HEK293 (cell line): ENCODE results near the gene NDRG4.

Source experiments
- HOXC10 ChIP-seq: sonication (generic); formaldehyde crosslinking; IDR thresholded peaks from 2 replicates; pipeline ENCODE4 v1.8.1; 2023; ENCODE audit warnings: mild to moderate bottlenecking, missing genetic modification reagents
- MZF1 ChIP-seq: fragments of 450-650 bp; formaldehyde crosslinking; IDR thresholded peaks from 2 replicates; pipeline ENCODE4 v1.5.1; 2017; ENCODE audit warnings: missing biosample characterization, missing genetic modification characterization, borderline replicate concordance
- OVOL3 ChIP-seq: fragments of 450-650 bp; formaldehyde crosslinking; IDR thresholded peaks from 2 replicates; pipeline ENCODE4 v1.5.1; 2016; ENCODE audit warnings: missing biosample characterization, missing genetic modification characterization
- SCRT2 ChIP-seq: fragments of 450-650 bp; formaldehyde crosslinking; IDR thresholded peaks from 2 replicates; pipeline ENCODE4 v1.5.1; 2016; ENCODE audit warnings: missing biosample characterization, missing genetic modification characterization
- WT1 ChIP-seq: fragments of 450-650 bp; formaldehyde crosslinking; IDR thresholded peaks from 2 replicates; pipeline ENCODE4 v1.5.1; 2016; ENCODE audit warnings: missing biosample characterization, missing genetic modification characterization
- ZBTB20 ChIP-seq: fragments of 450-650 bp; formaldehyde crosslinking; IDR thresholded peaks from 2 replicates; pipeline ENCODE4 v1.5.1; 2016; ENCODE audit warnings: missing biosample characterization, missing genetic modification characterization
- ZBTB21 ChIP-seq: fragments of 450-650 bp; formaldehyde crosslinking; IDR thresholded peaks from 2 replicates; pipeline ENCODE4 v1.5.1; 2017; ENCODE audit warnings: missing biosample characterization, missing genetic modification characterization
- ZBTB7A ChIP-seq: fragments of 450-650 bp; formaldehyde crosslinking; IDR thresholded peaks from 2 replicates; pipeline ENCODE4 v1.5.1; 2016; ENCODE audit warnings: low read depth, missing biosample characterization, missing genetic modification characterization
- ZNF10 ChIP-seq: fragments of 450-650 bp; formaldehyde crosslinking; IDR thresholded peaks from 2 replicates; pipeline ENCODE4 v1.5.1; 2017; ENCODE audit warnings: missing biosample characterization, missing genetic modification characterization
- ZNF138 ChIP-seq: fragments of 450-650 bp; formaldehyde crosslinking; IDR thresholded peaks from 2 replicates; pipeline ENCODE4 v1.5.1; 2016; ENCODE audit warnings: missing biosample characterization, missing genetic modification characterization, borderline replicate concordance
- ZNF155 ChIP-seq: fragments of 450-650 bp; formaldehyde crosslinking; IDR thresholded peaks from 2 replicates; pipeline ENCODE4 v1.5.1; 2016; ENCODE audit warnings: missing biosample characterization, missing genetic modification characterization
- ZNF202 ChIP-seq: fragments of 450-650 bp; formaldehyde crosslinking; IDR thresholded peaks from 2 replicates; pipeline ENCODE4 v1.5.1; 2016; ENCODE audit warnings: missing biosample characterization, missing genetic modification characterization, borderline replicate concordance
- ZNF214 ChIP-seq: fragments of 450-650 bp; formaldehyde crosslinking; IDR thresholded peaks from 2 replicates; pipeline ENCODE4 v1.5.1; 2017; ENCODE audit warnings: missing biosample characterization, mild to moderate bottlenecking, missing genetic modification characterization, borderline replicate concordance
- ZNF24 ChIP-seq: fragments of 450-650 bp; formaldehyde crosslinking; IDR thresholded peaks from 2 replicates; pipeline ENCODE4 v1.5.1; 2016; ENCODE audit warnings: missing biosample characterization, missing genetic modification characterization
- ZNF26 ChIP-seq: fragments of 450-650 bp; formaldehyde crosslinking; IDR thresholded peaks from 2 replicates; pipeline ENCODE4 v1.5.1; 2016; ENCODE audit warnings: missing biosample characterization, missing genetic modification characterization
- ZNF280D ChIP-seq: fragments of 450-650 bp; formaldehyde crosslinking; IDR thresholded peaks from 2 replicates; pipeline ENCODE4 v1.5.1; 2016; ENCODE audit warnings: missing biosample characterization, missing genetic modification characterization
- ZNF350 ChIP-seq: fragments of 450-650 bp; formaldehyde crosslinking; IDR thresholded peaks from 2 replicates; pipeline ENCODE4 v1.5.0; 2017; ENCODE audit warnings: missing biosample characterization, mild to moderate bottlenecking, missing genetic modification characterization
- ZNF37A ChIP-seq: fragments of 450-650 bp; IDR thresholded peaks from 2 replicates; pipeline ENCODE4 v1.5.1; 2018; ENCODE audit warnings: missing biosample characterization, missing genetic modification characterization
- ZNF391 ChIP-seq: fragments of 450-650 bp; formaldehyde crosslinking; IDR thresholded peaks from 2 replicates; pipeline ENCODE4 v1.5.1; 2016; ENCODE audit warnings: low read depth, missing biosample characterization, missing genetic modification characterization, borderline replicate concordance
- ZNF560 ChIP-seq: fragments of 450-650 bp; formaldehyde crosslinking; IDR thresholded peaks from 2 replicates; pipeline ENCODE4 v1.5.1; 2017; ENCODE audit warnings: missing biosample characterization, missing genetic modification characterization, borderline replicate concordance
- ZNF561 ChIP-seq: fragments of 450-650 bp; IDR thresholded peaks from 2 replicates; pipeline ENCODE4 v1.5.1; 2018; ENCODE audit warnings: missing biosample characterization, missing genetic modification characterization, borderline replicate concordance
- ZNF600 ChIP-seq: fragments of 450-650 bp; formaldehyde crosslinking; IDR thresholded peaks from 2 replicates; pipeline ENCODE4 v1.5.1; 2016; ENCODE audit warnings: missing biosample characterization, missing genetic modification characterization
- ZNF629 ChIP-seq: fragments of 450-650 bp; formaldehyde crosslinking; IDR thresholded peaks from 2 replicates; pipeline ENCODE4 v1.5.1; 2017; ENCODE audit warnings: missing biosample characterization, missing genetic modification characterization
- ZNF658 ChIP-seq: fragments of 450-650 bp; formaldehyde crosslinking; IDR thresholded peaks from 2 replicates; pipeline ENCODE4; 2016; ENCODE audit warnings: missing biosample characterization, missing genetic modification characterization
- ZNF664 ChIP-seq: fragments of 450-650 bp; formaldehyde crosslinking; IDR thresholded peaks from 2 replicates; pipeline ENCODE4 v1.5.1; 2016; ENCODE audit warnings: missing biosample characterization, missing genetic modification characterization
- ZNF670 ChIP-seq: fragments of 450-650 bp; formaldehyde crosslinking; IDR thresholded peaks from 2 replicates; pipeline ENCODE4 v1.5.1; 2016; ENCODE audit warnings: missing biosample characterization, missing genetic modification characterization, low read depth
- ZNF747 ChIP-seq: fragments of 450-650 bp; formaldehyde crosslinking; IDR thresholded peaks from 2 replicates; pipeline ENCODE4 v1.5.1; 2016; ENCODE audit warnings: missing biosample characterization, missing genetic modification characterization
- ZSCAN23 ChIP-seq: fragments of 450-650 bp; formaldehyde crosslinking; IDR thresholded peaks from 2 replicates; pipeline ENCODE4 v1.5.1; 2016; ENCODE audit warnings: missing biosample characterization, missing genetic modification characterization
- ZSCAN30 ChIP-seq: fragments of 450-650 bp; IDR thresholded peaks from 2 replicates; pipeline ENCODE4 v1.5.1; 2018; ENCODE audit warnings: missing biosample characterization, mild to moderate bottlenecking, missing genetic modification characterization, moderate library complexity
- TF ChIP-seq, protein P1 (sequence below): fragments of 450-650 bp; formaldehyde crosslinking; IDR thresholded peaks from 2 replicates; pipeline ENCODE4 v1.5.1; 2016; ENCODE audit warnings: missing biosample characterization, missing genetic modification characterization
- TF ChIP-seq, protein P2 (sequence below): fragments of 450-650 bp; formaldehyde crosslinking; IDR thresholded peaks from 2 replicates; pipeline ENCODE4 v1.5.1; 2017; ENCODE audit warnings: missing biosample characterization, missing genetic modification characterization

Gene NDRG4

GRCh38 chr16:58515125-58515870 lies 15.4 kb downstream of the NDRG4 start, which contains the start of gene SETD6 (continued):
- peak; percentile 9; the same call in 1 of the 2 replicates for TF ChIP-seq ZNF10 (tag by site-specific recombination)
- no peak for TF ChIP-seq HOXC10
- TF ChIP-seq ZNF670 (tag by site-specific recombination) = no peak
- peak; percentile 36; the same call in 1 of the 2 replicates for TF ChIP-seq OVOL3 (tag by site-specific recombination)
- no peak for TF ChIP-seq ZNF37A
- TF ChIP-seq ZNF214 (tag by site-specific recombination) = no peak
- no peak for TF ChIP-seq ZNF658
- TF ChIP-seq ZNF24 (tag by site-specific recombination) = peak; percentile 56
- no peak for TF ChIP-seq ZNF138 (tag by site-specific recombination)
- TF ChIP-seq ZNF629 (tag by site-specific recombination) = peak; percentile 58; the same call in 1 of the 2 replicates
- no peak for TF ChIP-seq ZSCAN23 (tag by site-specific recombination)
- peak; percentile 30; the same call in 1 of the 2 replicates for TF ChIP-seq ZBTB20 (tag by site-specific recombination)
- TF ChIP-seq ZNF26 = no peak
- TF ChIP-seq ZNF561 (tag by site-specific recombination) = 0 out of 2 replicates have a peak, but pooled peaks have one; percentile 11
- TF ChIP-seq ZNF391 (tag by site-specific recombination) = no peak
- no peak for TF ChIP-seq MZF1 (tag by site-specific recombination)
- TF ChIP-seq, protein P1, sequence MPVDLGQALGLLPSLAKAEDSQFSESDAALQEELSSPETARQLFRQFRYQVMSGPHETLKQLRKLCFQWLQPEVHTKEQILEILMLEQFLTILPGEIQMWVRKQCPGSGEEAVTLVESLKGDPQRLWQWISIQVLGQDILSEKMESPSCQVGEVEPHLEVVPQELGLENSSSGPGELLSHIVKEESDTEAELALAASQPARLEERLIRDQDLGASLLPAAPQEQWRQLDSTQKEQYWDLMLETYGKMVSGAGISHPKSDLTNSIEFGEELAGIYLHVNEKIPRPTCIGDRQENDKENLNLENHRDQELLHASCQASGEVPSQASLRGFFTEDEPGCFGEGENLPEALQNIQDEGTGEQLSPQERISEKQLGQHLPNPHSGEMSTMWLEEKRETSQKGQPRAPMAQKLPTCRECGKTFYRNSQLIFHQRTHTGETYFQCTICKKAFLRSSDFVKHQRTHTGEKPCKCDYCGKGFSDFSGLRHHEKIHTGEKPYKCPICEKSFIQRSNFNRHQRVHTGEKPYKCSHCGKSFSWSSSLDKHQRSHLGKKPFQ = no peak
- peak; percentile 61; the same call in 1 of the 2 replicates for TF ChIP-seq ZBTB7A (tag by site-specific recombination)
- TF ChIP-seq ZNF155 (tag by site-specific recombination) = no peak
- no peak for TF ChIP-seq ZNF747 (tag by site-specific recombination)
- TF ChIP-seq, protein P2, sequence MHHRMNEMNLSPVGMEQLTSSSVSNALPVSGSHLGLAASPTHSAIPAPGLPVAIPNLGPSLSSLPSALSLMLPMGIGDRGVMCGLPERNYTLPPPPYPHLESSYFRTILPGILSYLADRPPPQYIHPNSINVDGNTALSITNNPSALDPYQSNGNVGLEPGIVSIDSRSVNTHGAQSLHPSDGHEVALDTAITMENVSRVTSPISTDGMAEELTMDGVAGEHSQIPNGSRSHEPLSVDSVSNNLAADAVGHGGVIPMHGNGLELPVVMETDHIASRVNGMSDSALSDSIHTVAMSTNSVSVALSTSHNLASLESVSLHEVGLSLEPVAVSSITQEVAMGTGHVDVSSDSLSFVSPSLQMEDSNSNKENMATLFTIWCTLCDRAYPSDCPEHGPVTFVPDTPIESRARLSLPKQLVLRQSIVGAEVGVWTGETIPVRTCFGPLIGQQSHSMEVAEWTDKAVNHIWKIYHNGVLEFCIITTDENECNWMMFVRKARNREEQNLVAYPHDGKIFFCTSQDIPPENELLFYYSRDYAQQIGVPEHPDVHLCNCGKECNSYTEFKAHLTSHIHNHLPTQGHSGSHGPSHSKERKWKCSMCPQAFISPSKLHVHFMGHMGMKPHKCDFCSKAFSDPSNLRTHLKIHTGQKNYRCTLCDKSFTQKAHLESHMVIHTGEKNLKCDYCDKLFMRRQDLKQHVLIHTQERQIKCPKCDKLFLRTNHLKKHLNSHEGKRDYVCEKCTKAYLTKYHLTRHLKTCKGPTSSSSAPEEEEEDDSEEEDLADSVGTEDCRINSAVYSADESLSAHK (tag by site-specific recombination) = no peak; the same call in 1 of the 2 replicates
- TF ChIP-seq ZNF280D (tag by site-specific recombination) = no peak
- 0 out of 2 replicates have a peak, but pooled peaks have one; percentile 54 for TF ChIP-seq ZBTB21 (tag by site-specific recombination)
- 0 out of 2 replicates have a peak, but pooled peaks have one; percentile 13 for TF ChIP-seq SCRT2 (tag by site-specific recombination)
- no peak for TF ChIP-seq ZNF664 (tag by site-specific recombination)
- no peak for TF ChIP-seq ZNF202 (tag by site-specific recombination)
- TF ChIP-seq ZNF600 (tag by site-specific recombination) = peak; percentile 90
- no peak for TF ChIP-seq ZNF350 (tag by site-specific recombination)
- TF ChIP-seq ZNF560 (tag by site-specific recombination) = no peak
- no peak for TF ChIP-seq WT1 (tag by site-specific recombination)
- 0 out of 2 replicates have a peak, but pooled peaks have one; percentile 2 for TF ChIP-seq ZSCAN30 (tag by site-specific recombination)
